Renal cortex interstitium (tissue), 11 donors: ENCODE data around the gene ABCD4. TPM values are rescaled to one million over a fixed set of nuclear protein-coding genes. Genes with fewer than 3 reads are reported as not detected.
A peak's percentile ranks its signal among the peaks of the same experiment; 100 is the strongest.
"Not testable (repeated sequence)": the region's sequence is repeated elsewhere in the genome, so short reads cannot be mapped to it uniquely, and the experiment has no call there.

ENCODE experiments used
- DNase-seq, 11 donors: peaks; one replicate each; pipeline ENCODE4 v3.0.0-alpha.2; 2013; ENCODE audit warnings: low read depth in 9 of 11, low spot score in 4 of 11; ENCODE audit errors: extremely low read depth in 1 of 11
- polyA plus RNA-seq, 3 donors: library from polyadenylated mRNA; unstranded; fragments of 120-200 nt; gene quantifications; one replicate each; pipeline ENCODE4 v1.2.1, GENCODE V29; 2013; ENCODE audit not compliant: insufficient read length in 3 of 3

The ABCD4 gene
- polyA plus RNA-seq, 3 donors = 104 to 162 (median 116) TPM

GRCh38 chr14:74313601-74314000, 10.9 kb upstream of the ABCD4 start:
- DNase-seq = no peak

GRCh38 chr14:74312161-74312560, 9.4 kb upstream of the ABCD4 start:
- no peak for DNase-seq

- no peak for DNase-seq
These were observed 6.6 kb upstream of the ABCD4 start for GRCh38 chr14:74309125-74310022.

GRCh38 chr14:74308695-74309094, 6.0 kb upstream of the ABCD4 start:
- DNase-seq = no peak

GRCh38 chr14:74302152-74302628, 544 bp downstream of the ABCD4 start:
- peak in 3 of 11 donors; percentile 35 to 45 (median 43) for DNase-seq

- peak in 1 of 11 donors; percentile 9 for DNase-seq
These were observed 1.1 kb downstream of the ABCD4 start for GRCh38 chr14:74301594-74302151.

GRCh38 chr14:74299061-74299545, 3.6 kb downstream of the ABCD4 start:
- DNase-seq = peak in 1 of 11 donors; percentile 9

GRCh38 chr14:74297986-74298385, 4.7 kb downstream of the ABCD4 start:
- DNase-seq = no peak

GRCh38 chr14:74296037-74296467, 6.7 kb downstream of the ABCD4 start:
- DNase-seq = no peak

GRCh38 chr14:74293606-74294005, 9.1 kb downstream of the ABCD4 start:
- no peak for DNase-seq

GRCh38 chr14:74292061-74292460, 10.7 kb downstream of the ABCD4 start:
- DNase-seq = no peak

- no peak for DNase-seq
These were observed 12.3 kb downstream of the ABCD4 start for GRCh38 chr14:74290415-74290814.

GRCh38 chr14:74289801-74290200, 12.9 kb downstream of the ABCD4 start:
- no peak for DNase-seq

GRCh38 chr14:74286736-74287135, 16.0 kb downstream of the ABCD4 start:
- DNase-seq = no peak

- no peak for DNase-seq
These were observed 21.7 kb downstream of the ABCD4 start for GRCh38 chr14:74281069-74281468.

- no peak for DNase-seq
These were observed 24.7 kb downstream of the ABCD4 start for GRCh38 chr14:74278080-74278479.

GRCh38 chr14:74275241-74275841, 27.4 kb downstream of the ABCD4 start:
- no peak for DNase-seq

- DNase-seq = no peak
These were observed 31.4 kb downstream of the ABCD4 start for GRCh38 chr14:74271365-74271764.

- not testable (repeated sequence) for DNase-seq
These were observed 32.2 kb downstream of the ABCD4 start for GRCh38 chr14:74270382-74271177.
